Heart right ventricle (tissue), 16 donors: Measurements from ENCODE around the gene ENOX2. TPM values are rescaled to one million over a fixed set of nuclear protein-coding genes. Genes with fewer than 3 reads are reported as not detected.

Source experiments
- ATAC-seq, 8 donors: fragments of 200-7000 bp; cut with Tn5 transposase; one replicate each; pipeline ENCODE4 v1.9.1; 2020; ENCODE audit warnings: mild to moderate bottlenecking in 8 of 8, moderate library complexity in 8 of 8, moderate number of reproducible peaks in 1 of 8
- DNase-seq, 2 donors: peaks; one replicate each; pipeline ENCODE4 v3.0.0-alpha.2; 2020
- H3K27ac ChIP-seq, 10 donors: fragments of 200-600 bp; sonication (generic) in 2 of 10; one replicate each; pipeline versions ENCODE4 v1.5.0 to v1.8.0; 2020 to 2022; ENCODE audit warnings: mild to moderate bottlenecking in 3 of 10
- H3K27me3 ChIP-seq, 7 donors: fragments of 200-600 bp; one replicate each; pipeline ENCODE4 v1.8.0; 2021 to 2022; ENCODE audit warnings: mild to moderate bottlenecking in 2 of 7
- H3K36me3 ChIP-seq, 9 donors: fragments of 200-600 bp; sonication (generic) in 1 of 9; one replicate each; pipeline versions ENCODE4 v1.5.0 to v1.8.0; 2020 to 2022; ENCODE audit warnings: mild to moderate bottlenecking in 2 of 9
- H3K4me1 ChIP-seq, 9 donors: fragments of 200-600 bp; sonication (generic) in 1 of 9; one replicate each; pipeline versions ENCODE4 v1.5.0 to v1.8.0; 2020 to 2022; ENCODE audit warnings: mild to moderate bottlenecking in 4 of 9
- H3K4me3 ChIP-seq, 10 donors: fragments of 200-600 bp; sonication (generic) in 2 of 10; one replicate each; pipeline versions ENCODE4 v1.5.0 to v1.8.0; 2020 to 2022; ENCODE audit warnings: mild to moderate bottlenecking in 7 of 10, moderate library complexity in 2 of 10
- H3K9me3 ChIP-seq, 11 donors: fragments of 200-600 bp in 10 of 11; sonication (generic) in 2 of 11; one replicate each; pipeline versions ENCODE4 v1.5.0 to v1.8.0; 2013 to 2022; ENCODE audit warnings: mild to moderate bottlenecking in 2 of 11, control low read depth in 1 of 11, moderate library complexity in 1 of 11
- WGBS, 2 donors: extraction: QIAGEN DNeasy Blood & Tissue Kit; methylation state at CpG; one replicate each; pipeline ENCODE4 v1.1.7; 2013; ENCODE audit warnings: inconsistent platforms in 1 of 2; 5-methylcytosine and 5-hydroxymethylcytosine counted together
- intact Hi-C, 10 donors: fragments of 100-400 bp; cut with DNase I; formaldehyde crosslinking; loops; one replicate each; pipeline versions ENCODE4 v1.11.1 to v1.14.2; 2022
- polyA plus RNA-seq, 2 donors: library from polyadenylated mRNA; stranded (reverse); fragments of 200-250 nt; gene quantifications; one replicate each; pipeline ENCODE4 v1.2.3, GENCODE V29; 2013
- total RNA-seq, 10 donors: library from RNA; stranded (reverse); fragmentation: NEBNext Ultra II Directional in 3 of 10; extraction: Animal tissue kit (Norgen Biotek cat#: 25700) in 3 of 10; gene quantifications; one replicate each; pipeline versions ENCODE4 v1.2.1 to v1.2.4, GENCODE V29; 2021 to 2023
- TF ChIP-seq, protein P1 (sequence below), 9 donors: fragments of 200-600 bp; sonication (generic) in 2 of 9; IDR thresholded peaks; one replicate each; pipeline versions ENCODE4 v1.5.0 to v1.8.0; 2021 to 2022; ENCODE audit warnings: antibody characterized with exemption in 9 of 9, mild to moderate bottlenecking in 5 of 9, moderate library complexity in 1 of 9
- donor health status: Arrhythmogenic right ventricular cardiomyopathy.
- donor health status: ischemic (EF 13 %, LVEDD 7.1; RV severe dilation, severe dysfunction).
- donor health status: healthy with polysubstance abuse.
- donor health status: DM: no; HTN: yes; CAD: no.
- donor health status: DM: no; HTN: no; CAD: no.
- donor health status: ischemic (EF 25% LVEDD 6.9; RV normal size, moderate dysfunction).
- donor health status: ischemic (EF 25% LVEDD 5.7; RV mildly dilated, moderate dysfunction).
- donor health status: healthy.
- donor health status: DM: yes; HTN: yes; CAD: no.
- donor health status: Ischemic cardiomyopathy.
- donor health status: ischemic (EF 35%, LVEDD 5.7; RV mildly dilated, moderate dysfunction).
- donor health status: nonischemic (EF 11% LVEDD 7.7; RV severe dilation, severe dysfunction).
- donor health status: DM: yes; HTN: yes; CAD: no.
- donor health status: PGD.
- donor health status: ischemic (EF 29% LVEDD 5.4; RV normal size, mild dysfunction).
- donor health status: nonischemic (EF 23%, LVEDD 6.1; RV moderate dilation, normal function).

Gene ENOX2
- total and polyA plus RNA-seq, 12 donors = 3.4 to 22.6 (median 18.6) TPM

GRCh38 chrX:130893356-130894085 lies 9.5 kb downstream of the ENOX2 start:
- Histone ChIP-seq H3K4me3 (no peak overlapping the region), H3K36me3 (no peaks in the 10 kb centered on the region), H3K4me1 (peaks cover 0 to 39% (median 6%) of the 10 kb centered on the region in 9 donors), H3K27me3 (peaks cover 0 to 5% (median 0%) of the 10 kb centered on the region in 7 donors), H3K9me3 (no peaks in the 10 kb centered on the region), H3K27ac (peak overlapping the region in 7 of 10 donors; percentile 10 to 49 (median 21))
- ATAC-seq = peak in 4 of 8 donors; percentile 15 to 80 (median 60)
- TF ChIP-seq, protein P1, sequence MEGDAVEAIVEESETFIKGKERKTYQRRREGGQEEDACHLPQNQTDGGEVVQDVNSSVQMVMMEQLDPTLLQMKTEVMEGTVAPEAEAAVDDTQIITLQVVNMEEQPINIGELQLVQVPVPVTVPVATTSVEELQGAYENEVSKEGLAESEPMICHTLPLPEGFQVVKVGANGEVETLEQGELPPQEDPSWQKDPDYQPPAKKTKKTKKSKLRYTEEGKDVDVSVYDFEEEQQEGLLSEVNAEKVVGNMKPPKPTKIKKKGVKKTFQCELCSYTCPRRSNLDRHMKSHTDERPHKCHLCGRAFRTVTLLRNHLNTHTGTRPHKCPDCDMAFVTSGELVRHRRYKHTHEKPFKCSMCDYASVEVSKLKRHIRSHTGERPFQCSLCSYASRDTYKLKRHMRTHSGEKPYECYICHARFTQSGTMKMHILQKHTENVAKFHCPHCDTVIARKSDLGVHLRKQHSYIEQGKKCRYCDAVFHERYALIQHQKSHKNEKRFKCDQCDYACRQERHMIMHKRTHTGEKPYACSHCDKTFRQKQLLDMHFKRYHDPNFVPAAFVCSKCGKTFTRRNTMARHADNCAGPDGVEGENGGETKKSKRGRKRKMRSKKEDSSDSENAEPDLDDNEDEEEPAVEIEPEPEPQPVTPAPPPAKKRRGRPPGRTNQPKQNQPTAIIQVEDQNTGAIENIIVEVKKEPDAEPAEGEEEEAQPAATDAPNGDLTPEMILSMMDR (IDR thresholded peaks at IDR 0.05) = no peak
- intact Hi-C loops = no loop called here
- DNase-seq = peak in 1 of 2 donors; percentile 9
- WGBS, 2 donors = 21 to 32% methylated on average over 4 of the region's 4 CpGs

- intact Hi-C loops = no loop called here
- Histone ChIP-seq H3K36me3 (no peaks in the 10 kb centered on the region), H3K27me3 (peaks cover 0 to 36% (median 0%) of the 10 kb centered on the region in 7 donors), H3K4me3 (peak overlapping the region in 1 of 10 donors; percentile 12), H3K27ac (no peak overlapping the region), H3K9me3 (no peaks in the 10 kb centered on the region), H3K4me1 (peaks cover 0 to 3% (median 0%) of the 10 kb centered on the region in 9 donors)
- DNase-seq = no peak
- 74 to 77% methylated on average over 6 of the region's 6 CpGs for WGBS, 2 donors
- ATAC-seq = no peak
- TF ChIP-seq, protein P1 (IDR thresholded peaks at IDR 0.05) = no peak
Measured at GRCh38 chrX:130887376-130887775, 15.6 kb downstream of the ENOX2 start.

DNA sequence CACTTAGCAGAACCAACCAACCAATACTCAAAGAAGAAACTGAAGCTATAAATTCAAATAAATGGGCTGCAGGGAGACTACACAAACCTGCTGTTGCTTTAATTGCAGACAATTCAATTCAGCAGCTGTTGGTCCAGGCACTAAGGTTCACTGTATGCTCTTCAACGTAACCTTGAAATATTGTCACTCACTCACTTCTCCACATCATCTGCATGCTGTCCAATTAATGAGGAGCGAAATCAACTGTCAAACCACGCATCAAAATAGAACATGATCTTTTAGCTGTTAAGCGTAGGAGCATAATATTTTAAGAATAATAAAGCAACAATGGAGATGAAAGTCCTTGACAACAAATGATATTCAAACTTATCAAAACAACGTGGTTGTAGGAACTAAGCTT lies 17.0 kb downstream of the ENOX2 start:
- H3K27ac ChIP-seq = peak overlapping the region in 1 of 10 donors; percentile 1
- ATAC-seq (no peak), DNase-seq (no peak)
- TF ChIP-seq, protein P1 (IDR thresholded peaks at IDR 0.05) = no peak
- H3K27me3 ChIP-seq = peaks cover 0 to 39% (median 0%) of the 10 kb centered on the region in 7 donors
- WGBS, 2 donors = 47 to 54% methylated on average over 5 of the region's 5 CpGs
- H3K36me3 ChIP-seq = no peaks in the 10 kb centered on the region
- peaks cover 0 to 3% (median 0%) of the 10 kb centered on the region in 9 donors for H3K4me1 ChIP-seq
- peak overlapping the region in 4 of 10 donors; percentile 4 to 9 (median 6) for H3K4me3 ChIP-seq
- intact Hi-C loops = no loop called here
- H3K9me3 ChIP-seq = no peaks in the 10 kb centered on the region

DNA sequence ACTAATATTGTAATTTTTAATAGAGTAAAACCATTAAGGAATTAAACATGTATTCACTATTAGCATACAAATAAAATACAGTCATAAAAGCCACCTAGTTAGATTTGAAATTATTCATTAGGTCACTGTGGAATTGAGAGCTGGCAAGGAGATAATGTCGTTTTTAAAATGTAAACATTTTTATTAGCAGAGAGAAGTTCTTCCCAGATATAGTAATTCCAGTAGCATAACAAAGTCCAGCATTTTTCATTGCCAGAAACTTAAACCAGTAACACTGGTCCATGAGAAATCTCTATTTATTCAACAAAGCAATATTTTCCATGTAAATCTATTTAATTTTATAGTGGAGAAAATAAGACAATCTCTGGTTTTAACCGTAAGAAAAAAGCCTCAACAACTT lies 17.5 kb downstream of the ENOX2 start:
- intact Hi-C loops = no loop called here
- no peak for ATAC-seq

More for the DNA sequence above, 17.5 kb downstream of the ENOX2 start:
- TF ChIP-seq, protein P1 (IDR thresholded peaks at IDR 0.05) = no peak
- Histone ChIP-seq H3K27me3 (peaks cover 0 to 39% (median 0%) of the 10 kb centered on the region in 7 donors), H3K9me3 (no peaks in the 10 kb centered on the region), H3K36me3 (no peaks in the 10 kb centered on the region), H3K4me1 (peaks cover 0 to 3% (median 0%) of the 10 kb centered on the region in 9 donors), H3K27ac (no peak overlapping the region), H3K4me3 (peak overlapping the region in 4 of 10 donors; percentile 4 to 9 (median 6))
- DNase-seq = no peak
- 53 to 64% methylated on average over 2 of the region's 2 CpGs for WGBS, 2 donors
